ENCODE data around the gene ILDR1.

DNA sequence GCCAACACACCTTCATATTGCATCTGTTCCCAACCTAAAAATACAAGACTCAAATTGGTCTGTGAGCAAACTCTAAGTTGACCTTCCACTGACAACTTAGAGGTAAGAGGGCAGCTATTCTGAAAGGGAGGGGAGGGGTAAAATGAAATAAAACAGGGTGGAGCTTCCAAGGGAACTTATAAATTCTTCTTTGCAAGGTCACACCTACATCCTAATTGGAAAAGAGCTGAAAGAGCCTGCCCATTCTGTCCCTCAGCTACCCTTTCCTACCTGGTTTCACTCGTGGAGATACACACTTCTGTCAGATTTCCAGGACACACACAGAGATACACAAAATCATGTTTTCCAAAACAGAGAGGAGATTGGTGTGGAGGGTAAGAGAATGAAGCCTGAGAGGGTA lies 1.0 kb downstream of the ILDR1 start:
- no peak for TF ChIP-seq TP53 (CRISPR knock-in tag; IDR thresholded peaks at IDR 0.05)
- TF ChIP-seq ZNF219 (CRISPR knock-in tag; IDR thresholded peaks at IDR 0.05; ENCODE audit: borderline replicate concordance): no peak
- TF ChIP-seq JUN (CRISPR knock-in tag; IDR thresholded peaks at IDR 0.05): no peak
- TF ChIP-seq ZNF317 (CRISPR knock-in tag; IDR thresholded peaks at IDR 0.05; ENCODE audit: borderline replicate concordance, low read depth): no peak
- TF ChIP-seq CTCF (IDR thresholded peaks at IDR 0.05): no peak
- no peak for TF ChIP-seq MAX (CRISPR knock-in tag; IDR thresholded peaks at IDR 0.05)
- no peak for TF ChIP-seq ATF1 (CRISPR knock-in tag; IDR thresholded peaks at IDR 0.05)
- TF ChIP-seq, protein P1, sequence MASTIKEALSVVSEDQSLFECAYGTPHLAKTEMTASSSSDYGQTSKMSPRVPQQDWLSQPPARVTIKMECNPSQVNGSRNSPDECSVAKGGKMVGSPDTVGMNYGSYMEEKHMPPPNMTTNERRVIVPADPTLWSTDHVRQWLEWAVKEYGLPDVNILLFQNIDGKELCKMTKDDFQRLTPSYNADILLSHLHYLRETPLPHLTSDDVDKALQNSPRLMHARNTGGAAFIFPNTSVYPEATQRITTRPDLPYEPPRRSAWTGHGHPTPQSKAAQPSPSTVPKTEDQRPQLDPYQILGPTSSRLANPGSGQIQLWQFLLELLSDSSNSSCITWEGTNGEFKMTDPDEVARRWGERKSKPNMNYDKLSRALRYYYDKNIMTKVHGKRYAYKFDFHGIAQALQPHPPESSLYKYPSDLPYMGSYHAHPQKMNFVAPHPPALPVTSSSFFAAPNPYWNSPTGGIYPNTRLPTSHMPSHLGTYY (CRISPR knock-in tag; IDR thresholded peaks at IDR 0.05): no peak
- no peak for TF ChIP-seq SP1 (CRISPR knock-in tag; conservative IDR thresholded peaks at IDR 0.05)
- no peak for TF ChIP-seq NFE2L1 (CRISPR knock-in tag; IDR thresholded peaks at IDR 0.05)
- TF ChIP-seq, protein P2, sequence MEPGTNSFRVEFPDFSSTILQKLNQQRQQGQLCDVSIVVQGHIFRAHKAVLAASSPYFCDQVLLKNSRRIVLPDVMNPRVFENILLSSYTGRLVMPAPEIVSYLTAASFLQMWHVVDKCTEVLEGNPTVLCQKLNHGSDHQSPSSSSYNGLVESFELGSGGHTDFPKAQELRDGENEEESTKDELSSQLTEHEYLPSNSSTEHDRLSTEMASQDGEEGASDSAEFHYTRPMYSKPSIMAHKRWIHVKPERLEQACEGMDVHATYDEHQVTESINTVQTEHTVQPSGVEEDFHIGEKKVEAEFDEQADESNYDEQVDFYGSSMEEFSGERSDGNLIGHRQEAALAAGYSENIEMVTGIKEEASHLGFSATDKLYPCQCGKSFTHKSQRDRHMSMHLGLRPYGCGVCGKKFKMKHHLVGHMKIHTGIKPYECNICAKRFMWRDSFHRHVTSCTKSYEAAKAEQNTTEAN (CRISPR knock-in tag; IDR thresholded peaks at IDR 0.05): no peak

Measured in WTC11 (cell line).